ENCODE measurements around the gene TBX1. TPM values are rescaled to one million over a fixed set of nuclear protein-coding genes. Genes with fewer than 3 reads are reported as not detected.

TBX1 gene
- total RNA-seq, 1 donor from 2014 or later = 24.2 TPM

DNA sequence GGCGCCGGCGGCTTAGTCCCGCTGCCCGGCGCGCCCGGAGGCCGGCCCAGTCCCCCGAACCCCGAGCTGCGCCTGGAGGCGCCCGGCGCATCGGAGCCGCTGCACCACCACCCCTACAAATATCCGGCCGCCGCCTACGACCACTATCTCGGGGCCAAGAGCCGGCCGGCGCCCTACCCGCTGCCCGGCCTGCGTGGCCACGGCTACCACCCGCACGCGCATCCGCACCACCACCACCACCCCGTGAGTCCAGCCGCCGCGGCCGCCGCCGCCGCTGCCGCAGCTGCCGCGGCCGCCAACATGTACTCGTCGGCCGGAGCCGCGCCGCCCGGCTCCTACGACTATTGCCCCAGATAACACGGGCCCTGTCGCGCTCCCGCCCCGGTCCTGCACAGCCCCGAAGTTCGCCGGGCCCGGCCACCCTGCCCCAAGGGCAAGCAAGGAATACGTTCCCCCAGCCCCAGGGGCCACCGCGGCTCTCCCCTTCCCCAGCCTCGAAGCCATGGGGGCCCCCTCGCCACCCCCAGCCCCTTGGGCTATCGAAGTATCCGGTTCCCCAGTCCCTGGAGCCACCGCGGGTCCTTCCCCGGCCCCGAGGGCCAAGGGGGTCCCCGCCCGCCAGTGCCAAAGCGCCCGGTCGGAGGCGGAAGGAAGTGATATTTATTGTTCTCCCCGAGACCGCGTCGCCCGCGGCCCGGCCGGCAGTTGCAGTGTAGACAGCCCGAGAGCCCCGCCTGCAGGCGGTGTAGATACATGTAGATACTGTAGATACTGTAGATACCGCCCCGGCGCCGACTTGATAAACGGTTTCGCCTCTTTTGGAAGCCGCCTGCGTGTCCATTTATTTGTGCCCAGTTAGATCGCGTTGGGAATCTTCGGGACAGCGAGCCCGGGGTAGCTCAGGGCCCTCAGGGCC lies 6.2 kb downstream of the TBX1 start:
- peaks cover 9% of the 10 kb centered on the region for H3K36me3 Mint-ChIP-seq (ENCODE audit: unreplicated experiment)
- H3K9me3 Mint-ChIP-seq (ENCODE audit: unreplicated experiment) = no peaks in the 10 kb centered on the region
- H3K27me3 Mint-ChIP-seq (ENCODE audit: unreplicated experiment) = no peaks in the 10 kb centered on the region
- no peak for DNase-seq (ENCODE audit: extremely low spot score, unreplicated experiment)
- peaks cover 5% of the 10 kb centered on the region for H3K4me1 Mint-ChIP-seq (ENCODE audit: unreplicated experiment)
- H3K4me3 Mint-ChIP-seq (ENCODE audit: unreplicated experiment) = no peak overlapping the region
- no peak for TF ChIP-seq CTCF (IDR thresholded peaks at IDR 0.05)
- no peak overlapping the region for H3K27ac Mint-ChIP-seq (ENCODE audit: unreplicated experiment)

DNA sequence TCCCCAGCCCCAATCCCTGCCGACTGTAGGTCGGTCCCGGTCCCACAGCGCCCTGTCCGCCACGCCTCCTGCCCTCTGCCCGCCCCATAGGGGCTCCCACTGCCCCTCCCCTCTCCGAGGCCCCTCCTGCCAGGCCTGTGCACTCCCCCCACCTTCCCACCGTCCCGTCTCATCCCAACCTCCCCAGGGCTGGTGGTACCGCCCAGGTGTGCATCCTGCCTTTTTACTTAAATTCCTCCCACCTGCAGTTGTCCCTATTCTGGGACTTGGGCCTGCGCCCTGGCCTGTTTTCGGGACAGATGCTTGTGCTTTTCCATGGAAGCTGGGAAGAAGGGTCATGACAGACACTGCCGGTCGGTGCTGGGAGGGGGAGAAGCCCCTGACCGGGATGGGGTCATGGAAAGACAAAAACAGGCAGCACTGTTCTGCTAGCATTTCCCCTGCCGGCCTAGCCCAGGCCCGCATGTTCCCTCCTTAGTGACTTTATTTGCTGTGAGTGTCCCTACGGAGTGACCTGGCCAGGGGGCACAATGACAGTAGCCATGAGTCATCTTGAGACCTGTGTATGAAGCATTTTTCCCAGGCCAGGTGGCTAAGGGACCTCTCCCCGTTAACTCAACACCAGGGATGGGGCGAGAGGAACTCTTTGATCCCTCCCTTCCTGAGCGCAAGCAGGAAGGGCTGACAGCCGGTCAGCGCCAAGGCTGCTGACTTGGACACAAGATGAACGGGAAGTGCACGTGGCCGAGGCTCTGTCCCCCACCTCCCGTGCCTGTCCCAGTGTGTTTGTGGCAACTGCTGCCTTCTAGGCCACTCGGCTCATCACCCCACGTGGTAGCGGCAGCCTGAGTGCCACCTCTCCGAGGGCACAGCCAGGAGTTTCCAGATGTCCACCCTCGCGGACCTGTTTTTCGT lies 7.1 kb downstream of the TBX1 start:
- H3K4me3 Mint-ChIP-seq (ENCODE audit: unreplicated experiment) = no peak overlapping the region
- peaks cover 3% of the 10 kb centered on the region for H3K27me3 Mint-ChIP-seq (ENCODE audit: unreplicated experiment)
- no peaks in the 10 kb centered on the region for H3K9me3 Mint-ChIP-seq (ENCODE audit: unreplicated experiment)
- H3K27ac Mint-ChIP-seq (ENCODE audit: unreplicated experiment) = no peak overlapping the region
- H3K36me3 Mint-ChIP-seq (ENCODE audit: unreplicated experiment) = peaks cover 9% of the 10 kb centered on the region
- H3K4me1 Mint-ChIP-seq (ENCODE audit: unreplicated experiment) = peaks cover 2% of the 10 kb centered on the region
- DNase-seq (ENCODE audit: extremely low spot score, unreplicated experiment) = no peak
- TF ChIP-seq CTCF (IDR thresholded peaks at IDR 0.05) = no peak

GRCh38 chr22:19769393-19769715 lies 8.8 kb downstream of the TBX1 start:
- no peak overlapping the region for H3K4me3 Mint-ChIP-seq (ENCODE audit: unreplicated experiment)
- peaks cover 9% of the 10 kb centered on the region for H3K36me3 Mint-ChIP-seq (ENCODE audit: unreplicated experiment)
- peaks cover 4% of the 10 kb centered on the region for H3K27me3 Mint-ChIP-seq (ENCODE audit: unreplicated experiment)
- H3K4me1 Mint-ChIP-seq (ENCODE audit: unreplicated experiment) = peaks cover 2% of the 10 kb centered on the region
- no peak overlapping the region for H3K27ac Mint-ChIP-seq (ENCODE audit: unreplicated experiment)
- no peak for DNase-seq (ENCODE audit: extremely low spot score, unreplicated experiment)
- no peak for TF ChIP-seq CTCF (IDR thresholded peaks at IDR 0.05)
- H3K9me3 Mint-ChIP-seq (ENCODE audit: unreplicated experiment) = no peaks in the 10 kb centered on the region

GRCh38 chr22:19770349-19771220 lies 10.0 kb downstream of the TBX1 start:
- no peaks in the 10 kb centered on the region for H3K4me1 Mint-ChIP-seq (ENCODE audit: unreplicated experiment)
- H3K9me3 Mint-ChIP-seq (ENCODE audit: unreplicated experiment) = no peaks in the 10 kb centered on the region
- H3K4me3 Mint-ChIP-seq (ENCODE audit: unreplicated experiment) = no peak overlapping the region
- peaks cover 4% of the 10 kb centered on the region for H3K27me3 Mint-ChIP-seq (ENCODE audit: unreplicated experiment)
- DNase-seq (ENCODE audit: extremely low spot score, unreplicated experiment) = no peak
- TF ChIP-seq CTCF (IDR thresholded peaks at IDR 0.05) = no peak
- no peak overlapping the region for H3K27ac Mint-ChIP-seq (ENCODE audit: unreplicated experiment)
- peaks cover 4% of the 10 kb centered on the region for H3K36me3 Mint-ChIP-seq (ENCODE audit: unreplicated experiment)
